ENCODE results near the gene ATF7.

DNA sequence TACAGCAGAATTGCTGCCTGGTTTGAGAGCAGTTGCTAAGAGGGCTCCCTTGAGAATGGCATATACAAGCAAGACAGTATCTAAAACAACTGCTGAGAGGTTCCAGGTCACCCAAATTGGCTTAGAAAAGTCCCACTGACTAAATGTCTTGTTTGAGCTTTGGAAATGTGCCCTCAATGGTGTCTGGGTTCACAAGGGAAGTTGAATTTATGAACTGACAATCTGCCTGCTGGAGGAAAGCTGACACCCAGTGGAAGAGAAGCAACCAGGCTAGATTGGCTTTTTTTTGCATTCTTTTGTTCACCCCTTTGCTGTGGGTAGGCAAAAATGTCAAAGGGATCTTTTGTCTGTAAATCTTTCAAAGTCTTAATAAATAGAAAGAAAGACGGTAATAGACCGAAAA, 74.3 kb downstream of the ATF7 start:
- TF ChIP-seq, protein P1, sequence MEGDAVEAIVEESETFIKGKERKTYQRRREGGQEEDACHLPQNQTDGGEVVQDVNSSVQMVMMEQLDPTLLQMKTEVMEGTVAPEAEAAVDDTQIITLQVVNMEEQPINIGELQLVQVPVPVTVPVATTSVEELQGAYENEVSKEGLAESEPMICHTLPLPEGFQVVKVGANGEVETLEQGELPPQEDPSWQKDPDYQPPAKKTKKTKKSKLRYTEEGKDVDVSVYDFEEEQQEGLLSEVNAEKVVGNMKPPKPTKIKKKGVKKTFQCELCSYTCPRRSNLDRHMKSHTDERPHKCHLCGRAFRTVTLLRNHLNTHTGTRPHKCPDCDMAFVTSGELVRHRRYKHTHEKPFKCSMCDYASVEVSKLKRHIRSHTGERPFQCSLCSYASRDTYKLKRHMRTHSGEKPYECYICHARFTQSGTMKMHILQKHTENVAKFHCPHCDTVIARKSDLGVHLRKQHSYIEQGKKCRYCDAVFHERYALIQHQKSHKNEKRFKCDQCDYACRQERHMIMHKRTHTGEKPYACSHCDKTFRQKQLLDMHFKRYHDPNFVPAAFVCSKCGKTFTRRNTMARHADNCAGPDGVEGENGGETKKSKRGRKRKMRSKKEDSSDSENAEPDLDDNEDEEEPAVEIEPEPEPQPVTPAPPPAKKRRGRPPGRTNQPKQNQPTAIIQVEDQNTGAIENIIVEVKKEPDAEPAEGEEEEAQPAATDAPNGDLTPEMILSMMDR (tag by site-specific recombination; IDR thresholded peaks at IDR 0.05): no peak
- TF ChIP-seq, protein P2, sequence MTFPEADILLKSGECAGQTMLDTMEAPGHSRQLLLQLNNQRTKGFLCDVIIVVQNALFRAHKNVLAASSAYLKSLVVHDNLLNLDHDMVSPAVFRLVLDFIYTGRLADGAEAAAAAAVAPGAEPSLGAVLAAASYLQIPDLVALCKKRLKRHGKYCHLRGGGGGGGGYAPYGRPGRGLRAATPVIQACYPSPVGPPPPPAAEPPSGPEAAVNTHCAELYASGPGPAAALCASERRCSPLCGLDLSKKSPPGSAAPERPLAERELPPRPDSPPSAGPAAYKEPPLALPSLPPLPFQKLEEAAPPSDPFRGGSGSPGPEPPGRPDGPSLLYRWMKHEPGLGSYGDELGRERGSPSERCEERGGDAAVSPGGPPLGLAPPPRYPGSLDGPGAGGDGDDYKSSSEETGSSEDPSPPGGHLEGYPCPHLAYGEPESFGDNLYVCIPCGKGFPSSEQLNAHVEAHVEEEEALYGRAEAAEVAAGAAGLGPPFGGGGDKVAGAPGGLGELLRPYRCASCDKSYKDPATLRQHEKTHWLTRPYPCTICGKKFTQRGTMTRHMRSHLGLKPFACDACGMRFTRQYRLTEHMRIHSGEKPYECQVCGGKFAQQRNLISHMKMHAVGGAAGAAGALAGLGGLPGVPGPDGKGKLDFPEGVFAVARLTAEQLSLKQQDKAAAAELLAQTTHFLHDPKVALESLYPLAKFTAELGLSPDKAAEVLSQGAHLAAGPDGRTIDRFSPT (tag by site-specific recombination; IDR thresholded peaks at IDR 0.05): no peak
- TF ChIP-seq, protein P3, sequence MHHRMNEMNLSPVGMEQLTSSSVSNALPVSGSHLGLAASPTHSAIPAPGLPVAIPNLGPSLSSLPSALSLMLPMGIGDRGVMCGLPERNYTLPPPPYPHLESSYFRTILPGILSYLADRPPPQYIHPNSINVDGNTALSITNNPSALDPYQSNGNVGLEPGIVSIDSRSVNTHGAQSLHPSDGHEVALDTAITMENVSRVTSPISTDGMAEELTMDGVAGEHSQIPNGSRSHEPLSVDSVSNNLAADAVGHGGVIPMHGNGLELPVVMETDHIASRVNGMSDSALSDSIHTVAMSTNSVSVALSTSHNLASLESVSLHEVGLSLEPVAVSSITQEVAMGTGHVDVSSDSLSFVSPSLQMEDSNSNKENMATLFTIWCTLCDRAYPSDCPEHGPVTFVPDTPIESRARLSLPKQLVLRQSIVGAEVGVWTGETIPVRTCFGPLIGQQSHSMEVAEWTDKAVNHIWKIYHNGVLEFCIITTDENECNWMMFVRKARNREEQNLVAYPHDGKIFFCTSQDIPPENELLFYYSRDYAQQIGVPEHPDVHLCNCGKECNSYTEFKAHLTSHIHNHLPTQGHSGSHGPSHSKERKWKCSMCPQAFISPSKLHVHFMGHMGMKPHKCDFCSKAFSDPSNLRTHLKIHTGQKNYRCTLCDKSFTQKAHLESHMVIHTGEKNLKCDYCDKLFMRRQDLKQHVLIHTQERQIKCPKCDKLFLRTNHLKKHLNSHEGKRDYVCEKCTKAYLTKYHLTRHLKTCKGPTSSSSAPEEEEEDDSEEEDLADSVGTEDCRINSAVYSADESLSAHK (tag by site-specific recombination; IDR thresholded peaks at IDR 0.05): no peak
- TF ChIP-seq ZNF274 (IDR thresholded peaks at IDR 0.05; ENCODE audit: low read length) (no peak), ZNF274 (tag by site-specific recombination; IDR thresholded peaks at IDR 0.05; ENCODE audit: borderline replicate concordance) (no peak), TRIM28 (IDR thresholded peaks at IDR 0.05; ENCODE audit: borderline replicate concordance, low read length) (no peak), TCF7L2 (IDR thresholded peaks at IDR 0.05; ENCODE audit: borderline replicate concordance, low read depth, low read length) (no peak), ZNF423 (tag by site-specific recombination; IDR thresholded peaks at IDR 0.05) (no peak), OSR2 (tag by site-specific recombination; IDR thresholded peaks at IDR 0.05) (no peak)
- TF ChIP-seq, protein P4, sequence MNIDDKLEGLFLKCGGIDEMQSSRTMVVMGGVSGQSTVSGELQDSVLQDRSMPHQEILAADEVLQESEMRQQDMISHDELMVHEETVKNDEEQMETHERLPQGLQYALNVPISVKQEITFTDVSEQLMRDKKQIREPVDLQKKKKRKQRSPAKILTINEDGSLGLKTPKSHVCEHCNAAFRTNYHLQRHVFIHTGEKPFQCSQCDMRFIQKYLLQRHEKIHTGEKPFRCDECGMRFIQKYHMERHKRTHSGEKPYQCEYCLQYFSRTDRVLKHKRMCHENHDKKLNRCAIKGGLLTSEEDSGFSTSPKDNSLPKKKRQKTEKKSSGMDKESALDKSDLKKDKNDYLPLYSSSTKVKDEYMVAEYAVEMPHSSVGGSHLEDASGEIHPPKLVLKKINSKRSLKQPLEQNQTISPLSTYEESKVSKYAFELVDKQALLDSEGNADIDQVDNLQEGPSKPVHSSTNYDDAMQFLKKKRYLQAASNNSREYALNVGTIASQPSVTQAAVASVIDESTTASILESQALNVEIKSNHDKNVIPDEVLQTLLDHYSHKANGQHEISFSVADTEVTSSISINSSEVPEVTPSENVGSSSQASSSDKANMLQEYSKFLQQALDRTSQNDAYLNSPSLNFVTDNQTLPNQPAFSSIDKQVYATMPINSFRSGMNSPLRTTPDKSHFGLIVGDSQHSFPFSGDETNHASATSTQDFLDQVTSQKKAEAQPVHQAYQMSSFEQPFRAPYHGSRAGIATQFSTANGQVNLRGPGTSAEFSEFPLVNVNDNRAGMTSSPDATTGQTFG (tag by site-specific recombination; IDR thresholded peaks at IDR 0.05; ENCODE audit: borderline replicate concordance): no peak

Data from HEK293 (cell line).